GM12891 (cell line): ENCODE measurements around the gene IMMP2L.

Source experiments
- POLR2A ChIP-seq: IDR thresholded peaks from 2 replicates; pipeline ENCODE4 v1.6.1; 2011; ENCODE audit warnings: low read depth, low read length, control low read depth
- SPI1 ChIP-seq: IDR thresholded peaks from 2 replicates; pipeline ENCODE4 v1.6.1; 2011; ENCODE audit warnings: low read depth, low read length, control low read depth
- TAF1 ChIP-seq: IDR thresholded peaks from 2 replicates; pipeline ENCODE4 v1.6.1; 2011; ENCODE audit warnings: low read depth, low read length, control low read depth

DNA sequence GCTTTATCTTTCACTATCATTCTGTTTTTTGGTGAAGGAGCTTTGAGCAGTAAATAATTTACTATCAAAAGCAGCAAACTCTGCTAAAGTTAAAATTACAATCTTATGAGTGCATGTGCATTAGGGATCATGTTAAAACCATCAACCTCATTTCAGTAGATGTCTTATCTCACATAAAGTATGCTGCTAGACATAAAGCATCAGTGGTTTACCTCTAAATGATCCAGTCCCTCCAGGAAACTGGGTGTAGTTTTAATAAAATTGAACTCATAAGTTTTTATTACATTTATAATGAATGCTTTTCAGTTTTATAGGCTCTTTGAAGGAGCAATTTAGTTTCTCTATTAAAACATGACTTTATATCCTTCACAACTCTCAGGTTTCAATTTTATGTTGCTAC, 362.6 kb downstream of the IMMP2L start:
- no peak for TF ChIP-seq TAF1
- no peak for TF ChIP-seq SPI1
- TF ChIP-seq POLR2A, result no peak
